Endometrial microvascular endothelial cells (primary cell): Measurements from ENCODE around the gene ETV3L. TPM values are rescaled to one million over a fixed set of nuclear protein-coding genes. Genes with fewer than 3 reads are reported as not detected.
"Not testable (repeated sequence)": the region's sequence is repeated elsewhere in the genome, so short reads cannot be mapped to it uniquely, and the experiment has no call there.

ENCODE experiments used
- in situ Hi-C: cut with HindIII; loops from 2 replicates; pipeline ENCODE4 v1.10.0; 2017; ENCODE audit warnings: low sequenced_read_pairs, low pct_unique_long_range_greater_than_20kb; ENCODE audit errors: inconsistent ontology term
- total RNA-seq: library from RNA; depleted of rRNA; stranded (reverse); fragments of >200 nt; gene quantifications from one replicate; pipeline ENCODE4 v1.2.3, GENCODE V29; 2015; ENCODE audit errors: inconsistent ontology term

The ETV3L gene
- total RNA-seq, 1 donor from 2014 or later: not detected

DNA sequence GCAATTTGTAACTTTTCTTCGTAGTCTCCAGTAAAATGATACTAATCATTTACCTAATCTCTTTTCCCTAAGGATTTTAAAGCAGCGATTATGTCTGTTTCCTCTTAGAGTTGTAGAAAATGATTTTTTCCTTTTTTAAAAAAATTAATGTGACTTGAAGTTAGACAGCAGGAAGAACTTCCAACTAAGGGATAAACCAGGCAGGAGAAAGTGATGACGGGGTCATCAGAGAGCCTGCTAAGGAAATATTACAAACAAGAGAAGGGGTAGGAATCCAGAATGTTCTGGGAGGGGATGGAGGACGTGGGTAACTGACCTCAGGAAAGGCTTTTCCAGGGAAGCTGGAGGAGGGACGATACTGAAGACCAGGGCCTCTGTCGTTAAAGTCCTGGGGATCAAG, 8.8 kb upstream of the ETV3L start:
- in situ Hi-C loops: no loop called here

DNA sequence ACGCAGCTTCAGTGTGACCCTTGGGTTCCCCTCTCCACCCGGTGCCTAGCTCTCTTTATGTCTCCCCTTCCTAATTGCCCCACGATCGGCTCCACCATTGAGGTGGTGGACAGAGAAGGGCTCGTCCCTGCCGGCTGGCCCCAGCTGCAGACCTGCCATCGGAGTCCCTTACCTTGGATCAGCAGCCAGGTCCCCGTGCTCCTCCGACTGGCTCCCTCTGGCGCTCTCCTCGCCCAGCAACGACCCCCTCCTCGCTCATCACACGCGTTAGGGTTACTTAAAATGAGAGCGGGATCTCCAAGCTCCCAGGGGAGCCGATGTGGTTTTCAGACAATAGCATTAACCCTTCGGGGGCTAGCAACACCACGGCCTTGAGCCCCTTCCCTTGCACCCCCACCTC, 8.1 kb upstream of the ETV3L start:
- in situ Hi-C loops: no loop called here

DNA sequence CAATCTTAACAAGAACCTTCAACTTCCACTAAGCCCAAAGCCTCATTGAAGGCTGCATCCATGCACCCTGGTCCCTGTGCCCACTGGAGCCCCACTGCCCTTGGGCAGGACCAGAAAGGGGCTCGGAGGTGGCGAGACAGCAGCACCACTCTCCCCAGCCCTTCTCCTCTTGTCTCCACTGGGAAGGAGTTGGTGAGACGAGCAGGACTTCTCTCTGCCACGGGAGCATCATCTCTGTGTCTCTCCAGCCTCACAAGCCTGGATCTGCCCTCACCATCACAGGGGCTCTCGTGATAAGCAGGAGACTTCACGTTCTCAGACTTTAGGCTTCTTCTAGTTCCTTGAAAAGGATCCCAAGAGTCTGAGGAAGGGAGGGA, 7.2 kb upstream of the ETV3L start:
- in situ Hi-C loops: no loop called here

DNA sequence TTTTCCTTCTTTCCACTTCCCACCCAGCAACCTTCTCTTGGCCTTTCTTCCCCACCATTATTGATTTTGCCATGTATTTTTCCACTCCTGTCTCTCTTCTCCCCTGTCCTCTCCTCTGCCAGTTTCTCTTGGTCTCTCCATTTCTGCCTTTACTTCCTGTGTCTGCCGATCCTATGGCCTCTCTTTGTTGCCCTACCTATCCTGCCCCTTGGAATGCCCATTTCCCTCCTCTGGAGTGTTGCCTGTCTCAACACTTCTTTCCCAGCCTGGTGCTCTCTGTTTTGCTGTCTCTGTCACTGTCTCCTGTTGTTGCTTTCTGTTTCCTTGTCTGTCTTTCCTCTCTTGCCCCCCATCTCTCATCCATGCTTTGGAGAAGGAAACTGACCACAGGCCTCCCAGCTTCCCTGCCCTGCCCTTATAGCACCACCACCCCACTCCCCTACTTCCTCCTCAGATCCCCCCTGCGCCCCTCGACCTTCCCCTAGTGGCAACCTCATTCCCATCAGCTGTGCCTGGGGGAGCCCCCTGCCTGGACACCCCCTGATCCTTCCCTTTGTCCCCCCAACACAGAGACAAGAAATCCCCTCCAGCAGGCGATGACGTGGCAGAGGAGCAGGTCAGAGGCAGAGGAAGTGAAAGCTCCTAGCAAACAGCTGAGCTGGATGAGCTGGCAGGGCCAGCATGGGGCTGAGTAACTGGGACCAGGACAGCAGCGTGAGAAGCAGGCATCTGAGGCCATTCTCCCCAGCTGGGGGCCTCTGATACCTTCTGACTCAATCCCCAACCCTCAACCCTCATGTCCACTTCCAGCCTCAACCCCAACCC, 6.6 kb upstream of the ETV3L start:
- in situ Hi-C loops: no loop called here

DNA sequence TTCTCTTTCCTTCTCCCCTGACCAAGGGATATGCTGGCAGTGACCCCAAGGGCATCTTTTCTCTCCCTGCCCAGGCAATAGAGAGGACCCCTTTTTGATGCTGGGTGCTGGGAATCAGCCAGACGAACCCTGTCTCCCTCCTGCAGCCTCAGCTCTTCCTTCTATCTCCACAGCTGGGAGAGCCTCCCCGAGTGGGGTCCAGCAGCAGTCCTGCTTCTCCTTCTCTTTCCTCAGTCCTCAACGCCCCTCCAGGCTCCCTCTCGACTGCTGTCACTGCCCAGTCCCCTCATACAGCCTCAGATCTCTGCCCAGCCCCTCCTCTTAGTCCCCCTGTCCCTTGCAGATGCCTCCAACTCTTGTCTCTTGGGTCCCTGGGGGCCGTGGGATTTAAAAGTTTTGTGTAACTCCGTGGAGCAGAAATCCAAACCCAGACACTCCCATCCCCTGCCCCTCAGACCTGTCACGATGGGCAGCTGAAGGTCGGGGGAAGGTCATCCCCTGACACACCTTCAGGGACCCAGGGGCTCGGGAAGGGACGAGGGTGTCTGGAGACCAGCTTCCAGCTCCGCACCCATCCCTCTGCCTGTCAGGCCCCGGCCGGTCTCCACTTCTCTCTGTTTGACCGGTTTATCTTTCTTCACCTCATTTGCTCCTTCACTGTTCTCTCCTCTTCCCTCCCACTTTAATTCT, 5.8 kb upstream of the ETV3L start:
- in situ Hi-C loops: no loop called here

DNA sequence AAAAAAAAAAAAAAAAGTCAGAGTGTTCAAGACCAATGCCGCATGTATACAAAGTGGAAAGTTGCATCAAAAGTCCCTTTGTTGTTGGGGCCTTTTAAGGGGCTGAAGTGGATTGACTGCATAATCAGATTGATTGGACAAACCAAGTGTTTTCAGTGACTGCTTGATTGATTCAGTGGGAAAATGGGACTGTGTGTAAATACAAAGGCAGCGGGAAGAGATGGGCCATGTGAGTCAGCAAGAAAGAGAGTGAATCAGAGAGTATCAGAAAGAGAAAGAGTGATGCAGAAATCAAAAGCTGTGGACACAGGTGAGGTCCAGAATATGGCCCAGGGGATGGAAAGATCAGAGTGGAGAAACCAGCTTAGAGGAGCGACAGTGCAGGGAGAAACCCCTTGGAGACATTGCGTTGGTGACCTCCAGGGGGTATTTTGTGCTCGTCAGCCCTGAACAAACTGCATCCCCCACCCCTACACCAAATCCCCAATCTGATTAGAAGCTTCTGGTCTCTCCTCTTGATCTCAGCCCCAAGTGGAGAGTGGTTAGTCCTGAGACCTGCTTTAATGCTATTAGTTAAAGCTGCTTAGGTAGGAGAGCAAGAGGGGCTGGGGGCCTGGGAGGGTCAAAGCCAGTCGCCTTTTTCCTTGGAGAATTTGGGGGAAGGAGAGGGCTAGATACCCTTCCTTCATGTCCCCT, 5.1 kb upstream of the ETV3L start:
- in situ Hi-C loops: no loop called here

DNA sequence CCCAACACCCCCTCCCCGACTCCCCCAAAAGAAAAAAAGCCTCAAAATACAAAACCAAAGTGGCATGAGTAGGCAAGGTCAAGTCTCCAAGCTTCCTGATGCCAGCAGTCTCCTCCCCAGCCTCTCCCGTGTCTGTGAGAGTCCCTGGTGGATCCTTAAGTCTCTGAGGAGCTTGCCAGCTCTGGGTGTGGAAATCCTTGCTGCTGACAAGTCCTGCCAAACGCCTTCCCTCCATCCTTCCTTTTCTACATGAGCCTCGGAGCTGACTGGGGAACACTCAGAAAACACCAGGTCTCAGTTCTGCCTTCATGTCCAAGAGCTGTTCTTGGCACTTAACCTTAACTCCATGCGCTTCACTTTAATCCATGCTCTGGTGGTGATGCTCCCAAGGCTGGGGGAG, 3.7 kb upstream of the ETV3L start:
- in situ Hi-C loops: no loop called here

DNA sequence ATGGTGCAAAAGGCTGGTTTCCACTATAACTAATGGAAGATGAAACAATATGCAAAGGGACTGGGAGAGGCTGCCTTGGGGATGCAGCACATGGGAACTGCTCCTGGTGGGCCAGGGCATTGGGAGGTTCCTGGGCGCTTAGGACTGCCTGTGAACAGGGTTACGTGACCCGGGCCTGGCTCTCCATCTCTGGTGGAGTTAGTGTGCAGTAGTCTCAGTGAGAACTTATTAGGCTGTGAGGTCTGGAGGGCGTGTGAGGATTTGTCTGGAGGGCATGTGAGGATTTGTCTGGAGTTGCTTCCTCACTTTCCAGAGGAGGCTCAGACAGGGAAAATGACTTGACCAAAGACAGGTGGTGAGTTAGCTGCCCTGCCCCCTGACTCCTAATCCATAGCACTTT, 1.5 kb upstream of the ETV3L start:
- in situ Hi-C loops: no loop called here

DNA sequence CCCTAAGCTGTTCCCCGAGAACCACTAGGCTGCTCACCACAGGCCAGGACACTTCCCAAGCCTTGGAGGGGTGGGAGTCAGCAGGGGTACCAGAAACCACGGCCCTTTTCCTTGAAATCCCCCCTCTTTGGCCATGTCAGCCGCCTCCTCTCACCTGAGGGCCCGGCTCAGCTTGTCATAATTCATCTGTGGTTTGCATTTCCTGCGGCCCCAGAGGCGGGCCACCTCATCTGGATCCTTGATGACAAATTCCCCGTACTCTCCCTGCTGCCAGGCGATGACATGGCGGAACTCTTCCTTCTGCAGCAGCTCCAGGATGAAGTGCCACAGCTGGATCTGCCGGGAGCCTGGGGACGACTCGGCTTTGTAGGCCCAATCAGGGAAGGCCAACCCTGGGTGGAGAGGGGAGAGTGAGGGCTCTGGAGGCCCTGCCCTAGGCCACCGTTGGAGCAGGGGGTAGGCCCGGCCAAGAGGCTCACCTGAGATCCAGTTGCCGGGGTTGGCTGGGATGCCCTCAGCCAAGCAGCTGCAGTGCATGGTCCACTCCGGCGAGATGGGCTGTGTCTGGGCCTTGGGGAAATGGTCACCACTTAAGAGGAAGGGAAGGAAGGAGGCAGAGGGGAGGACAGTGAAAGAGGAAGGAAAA, 498 bp downstream of the ETV3L start:
- in situ Hi-C loops: not testable (repeated sequence)

DNA sequence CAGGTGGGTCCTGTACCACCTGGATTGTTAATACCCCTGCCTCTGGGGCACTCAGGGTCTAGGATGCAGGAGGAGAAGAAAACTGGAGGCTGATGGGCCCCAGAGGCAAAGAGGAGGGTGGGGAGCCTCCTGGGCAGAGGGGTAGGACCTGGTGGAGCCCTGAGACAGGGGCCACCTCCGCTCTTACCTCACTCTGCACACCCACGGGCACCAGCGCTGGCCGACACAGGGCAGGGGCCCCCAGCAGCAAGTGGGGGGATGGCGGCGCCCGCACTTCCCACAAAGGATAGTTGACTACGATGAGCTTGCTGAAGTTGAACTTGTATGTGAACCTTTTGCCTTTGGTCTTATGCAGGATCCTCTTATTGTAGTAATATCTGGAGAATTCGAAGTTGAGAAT, 1.1 kb downstream of the ETV3L start:
- in situ Hi-C loops: no loop called here

DNA sequence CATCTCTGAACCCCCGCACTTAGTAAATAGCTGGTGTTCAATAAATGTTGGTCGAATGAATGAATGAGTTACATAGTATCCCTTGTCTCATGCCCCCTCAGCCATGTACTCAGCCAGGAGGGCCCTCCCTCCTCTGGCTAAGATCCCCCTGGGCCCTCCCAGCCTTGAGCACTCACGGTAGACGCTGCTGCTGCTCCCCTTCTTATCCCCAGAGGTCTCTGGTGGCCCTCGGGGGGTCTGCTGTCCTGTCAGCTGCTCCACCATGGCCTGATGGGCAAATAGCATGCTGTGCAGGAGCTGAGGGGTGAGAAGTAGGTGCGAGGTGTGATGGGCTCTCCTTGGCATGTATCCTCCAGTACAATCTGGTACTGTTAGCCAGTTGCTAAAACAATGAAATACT, 1.9 kb downstream of the ETV3L start:
- in situ Hi-C loops: no loop called here

DNA sequence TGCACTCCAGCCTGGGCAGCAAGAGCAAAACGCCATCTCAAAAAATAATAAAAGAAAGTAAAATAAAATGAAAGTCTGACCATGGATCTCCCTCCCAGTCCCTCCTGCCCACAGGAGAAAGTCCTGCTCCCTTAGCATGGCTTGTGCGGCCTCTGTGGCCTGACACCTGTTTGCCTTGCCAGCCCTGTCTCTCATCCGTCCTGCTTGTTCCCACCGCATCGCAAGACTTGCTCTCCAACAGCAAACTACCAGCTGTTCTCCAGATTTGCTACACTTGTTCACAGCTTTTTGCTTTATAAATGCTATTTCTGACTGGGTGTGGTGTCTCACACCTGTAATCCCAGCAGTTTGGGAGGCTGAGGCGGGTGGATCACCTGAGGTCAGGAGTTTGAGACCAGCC, 2.7 kb downstream of the ETV3L start:
- in situ Hi-C loops: no loop called here

DNA sequence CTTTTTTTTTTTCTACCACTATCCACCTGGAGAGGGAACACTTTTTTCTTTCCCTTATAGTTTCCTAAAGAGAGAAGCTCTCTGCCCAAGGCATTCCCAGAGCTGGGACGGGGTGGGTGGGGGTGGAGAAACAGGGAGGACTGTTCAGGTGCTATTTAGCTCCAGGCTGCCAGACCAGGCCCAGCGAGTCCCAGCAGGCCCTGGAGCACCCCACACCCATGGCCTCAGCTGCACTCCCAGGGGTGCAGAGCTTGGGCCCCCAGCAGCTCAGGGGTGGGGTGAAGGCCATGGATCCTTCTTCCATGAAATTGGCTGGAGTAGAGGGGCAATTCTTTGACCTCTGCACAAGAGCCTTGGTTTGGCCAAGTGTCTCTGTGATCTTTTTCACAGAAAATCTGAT, 4.1 kb downstream of the ETV3L start:
- in situ Hi-C loops: no loop called here

DNA sequence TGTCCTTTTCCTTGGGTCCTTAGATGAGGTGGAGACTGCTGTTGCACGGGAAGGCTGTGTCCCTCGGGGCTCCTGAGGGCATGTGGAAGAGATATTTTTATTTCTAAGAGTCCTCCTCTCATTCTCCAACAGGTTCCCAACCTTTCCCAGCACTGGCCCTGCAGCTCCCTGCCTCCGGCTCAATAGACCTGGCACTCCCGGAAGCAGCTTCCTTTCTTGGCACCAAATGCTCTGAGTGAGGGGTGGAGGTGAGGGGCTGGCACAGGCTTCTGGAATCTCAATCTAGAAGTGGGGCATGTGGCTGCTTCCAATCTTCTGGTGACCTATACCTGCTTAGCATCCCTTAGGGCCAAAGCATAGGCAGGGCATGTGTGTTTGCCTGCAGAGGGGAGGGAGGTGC, 4.5 kb downstream of the ETV3L start:
- in situ Hi-C loops: no loop called here

DNA sequence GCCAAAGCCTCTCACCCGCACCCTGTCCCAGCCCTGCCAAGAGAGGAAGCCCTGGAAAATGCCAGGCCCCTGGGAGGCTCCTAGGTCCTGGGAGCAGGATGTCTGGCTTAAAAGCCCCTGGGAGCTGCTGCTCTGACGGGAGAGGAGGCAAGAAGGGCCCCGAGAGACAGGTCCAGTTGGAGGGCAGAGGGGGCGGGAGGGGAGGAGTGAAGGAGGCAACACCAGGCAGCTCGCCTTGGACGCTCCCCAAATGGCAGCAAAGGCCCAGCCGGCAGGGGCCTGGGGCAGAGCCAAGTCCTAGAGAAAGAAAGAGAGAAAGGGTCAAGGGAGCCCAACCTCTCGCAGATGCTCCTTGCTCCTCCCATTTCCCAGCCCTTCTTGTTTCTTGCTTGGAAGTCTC, 6.8 kb downstream of the ETV3L start:
- in situ Hi-C loops: no loop called here

DNA sequence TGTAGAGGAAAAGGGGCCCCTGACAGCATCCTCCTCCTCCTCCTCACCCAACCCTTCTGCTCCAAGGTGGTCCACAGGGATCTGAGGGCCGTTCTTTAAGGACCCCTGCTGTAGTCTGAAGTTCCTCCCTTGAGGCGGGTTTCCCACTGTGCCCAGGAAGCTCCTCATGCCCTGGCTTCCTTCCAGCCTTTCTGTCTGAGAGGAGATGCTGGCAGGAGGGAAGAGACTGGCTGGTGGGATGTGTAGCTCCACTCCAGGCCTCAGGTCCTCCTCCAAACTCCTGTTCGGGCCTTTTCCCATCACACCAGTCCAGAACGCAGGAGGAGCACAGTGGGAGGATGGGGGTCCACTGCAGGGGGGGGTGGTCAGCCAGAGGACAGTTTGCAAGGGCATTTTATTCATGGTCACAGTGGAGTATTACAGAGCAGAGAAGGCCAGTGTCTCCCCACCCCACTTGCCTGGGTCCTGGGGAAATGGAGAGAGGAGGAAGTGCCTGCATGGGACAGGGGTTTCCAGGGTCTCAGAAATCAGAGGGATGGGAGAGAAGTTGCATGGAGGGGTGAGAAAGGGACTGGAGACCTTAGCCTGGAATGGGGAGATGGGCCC, 7.8 kb downstream of the ETV3L start:
- in situ Hi-C loops: no loop called here

DNA sequence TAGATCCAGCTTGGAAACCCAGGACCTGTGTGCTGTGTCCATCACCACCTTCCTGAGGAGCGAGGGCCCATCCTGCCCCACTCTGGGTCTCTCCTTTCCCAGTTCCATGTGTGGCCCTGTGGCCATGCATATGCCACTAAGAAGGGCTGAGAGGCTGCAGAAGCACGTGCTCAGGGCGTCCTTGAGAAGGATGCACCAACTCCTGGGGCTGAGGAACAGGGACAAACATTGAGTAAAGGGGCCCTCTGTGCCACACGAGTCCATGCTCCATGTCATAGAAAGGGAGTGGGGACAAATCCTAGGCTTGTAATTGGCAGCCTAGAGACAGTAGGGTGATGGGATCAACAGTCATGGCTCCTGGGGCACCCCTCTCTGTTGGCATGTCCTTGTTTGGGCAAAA, 8.4 kb downstream of the ETV3L start:
- in situ Hi-C loops: no loop called here

DNA sequence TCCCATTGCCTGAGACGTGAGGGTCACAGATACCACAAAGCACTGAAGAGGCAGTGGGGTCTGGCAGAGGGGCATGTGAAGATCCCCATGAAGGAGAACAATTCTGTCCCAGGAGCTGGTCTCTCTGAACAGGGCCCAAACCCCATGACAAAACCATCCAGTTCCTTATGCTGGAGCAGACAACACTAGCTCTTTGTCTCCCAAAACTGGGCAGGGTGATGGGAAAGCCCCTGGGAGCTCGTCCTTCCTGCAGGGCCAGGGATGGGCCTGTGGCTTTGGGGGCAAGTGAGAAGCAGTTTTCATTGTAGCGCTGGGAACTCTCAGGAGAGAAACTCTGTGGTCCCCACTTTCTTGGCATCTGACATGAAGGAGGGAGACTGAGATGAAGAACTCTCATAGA, 8.8 kb downstream of the ETV3L start:
- in situ Hi-C loops: no loop called here

DNA sequence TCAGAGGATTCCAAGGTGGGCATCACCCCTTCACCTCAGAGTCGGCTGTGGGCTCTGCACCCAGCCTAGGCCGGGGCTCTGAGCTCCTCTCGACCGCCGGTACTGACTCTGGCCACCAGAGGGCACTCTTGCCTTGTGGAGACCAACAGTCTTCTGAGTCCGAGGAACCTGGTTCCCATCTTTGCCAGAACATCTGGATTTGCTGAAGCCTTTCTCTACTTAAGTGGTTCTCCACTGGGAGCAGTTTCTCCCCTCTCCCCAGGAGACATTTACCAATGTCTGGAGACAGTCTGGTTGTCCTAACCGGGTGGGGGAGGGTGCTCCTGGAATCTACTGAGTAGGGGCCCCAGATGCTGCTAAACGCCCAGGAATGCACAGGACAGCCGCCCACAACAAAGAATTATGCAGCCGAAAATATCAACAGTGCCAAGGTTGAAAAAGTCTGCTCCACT, 9.4 kb downstream of the ETV3L start:
- in situ Hi-C loops: no loop called here
